Measurements from ENCODE around the gene PLAC8. TPM values are rescaled to one million over a fixed set of nuclear protein-coding genes. Genes with fewer than 3 reads are reported as not detected.

The PLAC8 gene
- total and polyA plus RNA-seq, 2 of the 4 experiments (the other 2 are of a cell fraction) = not detected

DNA sequence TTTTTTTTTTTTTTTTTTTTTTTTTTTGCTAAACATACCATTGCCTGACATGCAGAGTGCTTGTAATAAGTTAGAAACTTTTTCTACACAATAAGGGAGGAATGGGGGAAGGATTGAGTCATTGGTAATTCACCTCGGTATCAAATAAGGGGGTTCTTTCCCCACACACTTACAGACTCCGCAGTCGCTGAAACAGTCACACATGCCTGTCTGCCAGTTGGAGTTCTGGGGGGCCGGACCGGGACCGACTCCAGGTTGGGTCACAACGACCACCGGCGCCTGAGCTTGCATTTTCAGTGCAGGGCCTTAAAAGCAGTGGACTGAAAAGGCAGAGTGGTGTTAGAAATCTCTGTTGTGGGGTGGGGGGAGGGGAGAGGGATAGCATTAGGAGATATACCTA lies 6.9 kb downstream of the PLAC8 start:
- TF ChIP-seq CHD1 (IDR thresholded peaks at IDR 0.05; ENCODE audit: low read depth, low read length) (no peak), RCOR1 (IDR thresholded peaks at IDR 0.05; ENCODE audit: insufficient replicate concordance, low read length) (no peak), RFX5 (IDR thresholded peaks at IDR 0.05; ENCODE audit: low read depth, low read length) (no peak), NFE2L2 (IDR thresholded peaks at IDR 0.05; ENCODE audit: low read depth, low read length) (no peak), MXI1 (IDR thresholded peaks at IDR 0.05; ENCODE audit: borderline replicate concordance, low read depth, low read length) (no peak), FOS (IDR thresholded peaks at IDR 0.05; ENCODE audit: low read depth, low read length) (no peak)
- H3K4me2 ChIP-seq (ENCODE audit: low read depth, low read length) = no peak overlapping the region
- in situ Hi-C loops (cut with MboI; ENCODE audit: low sequenced_read_pairs) = no loop called here
- no peak overlapping the region for H3K9ac ChIP-seq (ENCODE audit: low read depth, low read length)
- POLR2A ChIA-PET (ENCODE audit: unreplicated experiment) = no interaction called here
- no peak for ATAC-seq (ENCODE audit: low read depth)
- dilution Hi-C loops (cut with HindIII; ENCODE audit: low sequenced_read_pairs, unreplicated experiment) = no loop called here
- H3K4ac ChIP-seq (ENCODE audit: low read depth, low read length) = no peak overlapping the region
- H2BK120ac ChIP-seq (ENCODE audit: low read depth, low read length) = no peak overlapping the region
- no peak overlapping the region for H4K91ac ChIP-seq (ENCODE audit: insufficient read depth, low read depth, low read length)
- H3K18ac ChIP-seq (ENCODE audit: low read depth, low read length) = no peak overlapping the region
- H3K27me3 ChIP-seq (ENCODE audit: control insufficient read depth, insufficient read depth, low read length) = 0 out of 2 replicates have a peak, but pooled peaks cover 1% of the 10 kb centered on the region
- no peak overlapping the region for H4K5ac ChIP-seq (ENCODE audit: low read depth, low read length)
- no peaks in the 10 kb centered on the region; the same call in 1 of the 2 replicates for H3K9me1 ChIP-seq (ENCODE audit: insufficient read depth, low read length)
- H2AK5ac ChIP-seq (ENCODE audit: low read depth, low read length) = no peak overlapping the region
- WGBS, 2 experiments (ENCODE audit: extremely low coverage in 2 of 2, insufficient read length in 1 of 2) = no CpG with 5 or more reads among the region's 9 CpGs
- no peak overlapping the region for H2AFZ ChIP-seq (replicated peaks; ENCODE audit: low read length, poor library complexity)
- BruUV-seq (replicated peaks) = no TSS peak
- no peaks in the 10 kb centered on the region for H3K79me1 ChIP-seq (ENCODE audit: low read depth in 1 of 2, low read length in 2 of 2)
- no peak overlapping the region for H2BK15ac ChIP-seq (ENCODE audit: low read depth, low read length)
- no peak overlapping the region for H2AK9ac ChIP-seq (replicated peaks; ENCODE audit: low read depth, low read length, poor library complexity)
- intact Hi-C loops (cut with micrococcal nuclease) = no loop called here
- no peak overlapping the region for H3K27ac ChIP-seq (ENCODE audit: insufficient read depth, low read length)
- H3K14ac ChIP-seq (replicated peaks; ENCODE audit: low read depth, low read length) = no peak overlapping the region
- no peaks in the 10 kb centered on the region for H3K9me3 ChIP-seq (ENCODE audit: control insufficient read depth, insufficient read depth, low read length)
- no peak overlapping the region for H3K56ac ChIP-seq (ENCODE audit: extremely low read depth, insufficient read depth, low read length)
- H3K4me1 ChIP-seq (ENCODE audit: control insufficient read depth, insufficient read depth, low read length) = no peaks in the 10 kb centered on the region
- DNase-seq = no peak
- no peak overlapping the region for H2BK20ac ChIP-seq (ENCODE audit: low read depth, low read length)
- H3K36me3 ChIP-seq (ENCODE audit: control insufficient read depth, insufficient read depth, low read length) = no peaks in the 10 kb centered on the region
- H3K4me3 ChIP-seq (ENCODE audit: insufficient read depth, low read depth, low read length) = no peak overlapping the region
- no peak overlapping the region for H4K8ac ChIP-seq (ENCODE audit: low read depth in 2 of 2, low read length in 2 of 2)
- CTCF ChIA-PET = no interaction called here
- H2BK5ac ChIP-seq (ENCODE audit: low read depth, low read length, poor library complexity, severe bottlenecking) = no peak overlapping the region
- H3K23ac ChIP-seq (ENCODE audit: low read depth, low read length) = no peak overlapping the region
- no peaks in the 10 kb centered on the region for H4K20me1 ChIP-seq (ENCODE audit: insufficient read depth, low read length)

Data from IMR-90 (cell line).